Islet precursor cell (in vitro differentiated cells): Measurements from ENCODE around the gene NAP1L3.

Source experiments
- DNase-seq: peaks from one replicate; pipeline ENCODE4 v3.0.0-alpha.2; 2018

Gene NAP1L3, protein sequence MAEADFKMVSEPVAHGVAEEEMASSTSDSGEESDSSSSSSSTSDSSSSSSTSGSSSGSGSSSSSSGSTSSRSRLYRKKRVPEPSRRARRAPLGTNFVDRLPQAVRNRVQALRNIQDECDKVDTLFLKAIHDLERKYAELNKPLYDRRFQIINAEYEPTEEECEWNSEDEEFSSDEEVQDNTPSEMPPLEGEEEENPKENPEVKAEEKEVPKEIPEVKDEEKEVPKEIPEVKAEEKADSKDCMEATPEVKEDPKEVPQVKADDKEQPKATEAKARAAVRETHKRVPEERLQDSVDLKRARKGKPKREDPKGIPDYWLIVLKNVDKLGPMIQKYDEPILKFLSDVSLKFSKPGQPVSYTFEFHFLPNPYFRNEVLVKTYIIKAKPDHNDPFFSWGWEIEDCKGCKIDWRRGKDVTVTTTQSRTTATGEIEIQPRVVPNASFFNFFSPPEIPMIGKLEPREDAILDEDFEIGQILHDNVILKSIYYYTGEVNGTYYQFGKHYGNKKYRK

DNA sequence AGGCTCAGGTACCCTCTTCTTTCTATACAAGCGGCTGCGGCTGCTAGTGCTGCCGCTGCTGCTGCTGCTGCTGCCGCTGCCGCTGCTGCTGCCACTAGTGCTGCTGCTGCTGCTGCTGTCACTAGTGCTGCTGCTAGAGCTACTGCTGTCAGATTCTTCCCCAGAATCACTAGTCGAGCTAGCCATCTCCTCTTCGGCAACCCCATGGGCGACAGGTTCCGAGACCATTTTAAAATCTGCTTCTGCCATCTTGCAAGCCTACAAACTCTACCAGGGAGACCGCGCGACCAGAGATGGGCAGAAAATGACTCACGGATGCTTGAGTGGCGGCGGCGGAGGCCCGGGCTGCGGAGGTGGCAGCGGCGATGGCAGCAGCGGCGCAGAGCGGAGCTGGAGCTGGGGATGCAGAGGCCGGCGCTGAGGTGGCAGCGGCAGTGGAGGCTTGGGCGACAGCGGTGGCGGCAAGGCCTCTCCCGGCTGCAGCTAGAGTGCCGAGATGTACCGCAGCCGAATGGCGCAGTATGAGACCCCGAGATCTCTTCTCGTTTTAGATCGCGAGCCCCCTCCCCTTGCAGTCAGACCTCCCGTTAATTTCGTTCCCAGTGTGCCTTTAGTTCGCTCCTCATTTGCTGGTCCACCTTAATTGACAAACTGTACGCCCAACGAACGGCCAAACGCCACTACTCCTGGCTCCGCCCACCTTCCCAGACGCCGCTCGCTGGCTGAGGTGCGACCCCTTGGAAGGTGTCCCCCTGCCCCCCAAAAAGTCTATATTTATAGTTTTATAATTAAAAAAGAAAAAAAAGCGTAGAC is at the start of gene NAP1L3:
NAP1L3 (minus strand) TSS at position 523 of the 813 bp plus-strand sequence; CDS start at position 249, 274 bp downstream.
- peak; percentile 94 for DNase-seq

DNA sequence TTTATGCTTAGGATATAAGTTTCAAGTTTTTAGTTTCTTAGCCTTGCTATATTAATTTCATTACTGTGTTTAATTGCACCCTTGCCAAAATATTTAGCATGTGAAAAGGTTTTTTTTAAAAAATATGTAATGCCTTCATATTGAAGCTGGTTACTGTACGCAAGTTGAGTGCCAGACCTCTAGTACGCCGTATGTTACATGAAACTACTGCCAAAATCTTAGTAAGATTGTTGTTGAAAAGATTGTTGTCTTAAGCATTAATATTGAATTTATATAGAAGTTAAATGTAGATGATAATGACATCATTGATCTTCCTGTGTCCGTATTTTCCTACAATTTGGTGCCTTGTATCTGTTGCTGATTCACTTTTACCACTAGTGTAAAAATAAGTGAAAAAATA is 37.7 kb upstream of the NAP1L3 start:
- no peak for DNase-seq

- no peak for DNase-seq
These were observed 30.3 kb upstream of the NAP1L3 start for GRCh38 chrX:93703701-93704100.

- no peak for DNase-seq
These were observed 22.6 kb upstream of the NAP1L3 start for GRCh38 chrX:93695981-93696380.

DNA sequence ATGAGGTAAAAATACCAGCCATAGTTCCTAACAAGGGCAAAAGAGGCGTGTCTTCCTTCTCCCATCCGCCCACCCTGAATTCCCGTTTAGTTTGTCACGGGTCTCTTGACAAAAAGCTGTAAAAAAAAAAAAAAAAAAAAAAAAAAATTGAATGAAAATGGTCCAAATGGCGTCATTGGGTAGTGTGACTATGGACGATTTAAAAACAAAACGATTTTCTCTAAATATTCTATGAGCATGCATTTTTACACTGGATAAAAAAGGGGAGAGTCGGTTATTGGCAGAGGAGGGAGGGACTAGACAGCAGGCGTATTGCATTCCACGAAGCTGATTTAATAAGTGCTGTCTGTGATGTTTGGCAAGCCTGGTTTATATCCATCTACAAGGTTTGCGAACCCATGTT is 492 bp upstream of the NAP1L3 start, which contains the start of gene FAM133A:
FAM133A (plus strand) TSS at position 338 of the 403 bp plus-strand sequence. CDS start 35,214 bp downstream, outside the sequence.
- DNase-seq: peak; percentile 52

DNA sequence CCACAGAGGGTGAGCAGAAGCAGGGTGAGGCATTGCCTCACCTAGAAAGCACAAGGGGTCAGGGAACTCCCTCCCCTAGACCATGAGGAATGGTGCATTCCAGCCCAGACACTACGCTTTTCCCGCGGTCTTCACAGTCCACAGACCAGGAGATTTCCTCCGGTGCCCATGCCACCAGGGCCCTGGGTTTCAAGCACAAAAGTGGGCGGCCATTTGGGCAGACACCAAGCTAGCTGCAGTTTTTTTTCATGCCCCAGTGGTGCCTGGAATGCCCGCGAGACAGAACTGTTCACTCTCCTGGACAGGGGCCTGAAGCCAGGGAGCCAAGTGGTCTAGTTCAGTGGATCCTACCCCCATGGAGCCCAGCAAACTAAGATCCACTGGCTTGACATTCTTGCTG is 12.8 kb downstream of the NAP1L3 start:
- no peak for DNase-seq

DNA sequence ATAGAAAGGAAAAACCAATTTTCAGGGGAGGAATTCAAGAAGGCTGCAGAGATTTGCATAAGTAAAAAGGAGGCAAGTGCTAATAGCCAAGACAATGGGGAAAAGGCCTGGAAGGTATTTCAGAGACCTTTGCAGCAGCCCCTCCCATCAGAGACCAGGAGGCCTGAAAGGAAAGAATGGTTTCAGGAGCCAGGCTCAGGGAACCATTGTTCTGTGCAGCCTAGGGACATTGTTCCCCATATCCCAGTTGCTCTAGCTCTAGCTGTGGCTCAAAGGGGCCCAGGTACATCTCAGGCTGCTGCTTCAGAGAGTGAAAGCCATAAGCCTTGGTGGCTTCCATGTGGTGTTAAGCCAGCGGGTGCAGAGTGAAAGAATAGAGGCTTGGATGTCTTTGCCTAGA is 24.0 kb downstream of the NAP1L3 start:
- DNase-seq: no peak

DNA sequence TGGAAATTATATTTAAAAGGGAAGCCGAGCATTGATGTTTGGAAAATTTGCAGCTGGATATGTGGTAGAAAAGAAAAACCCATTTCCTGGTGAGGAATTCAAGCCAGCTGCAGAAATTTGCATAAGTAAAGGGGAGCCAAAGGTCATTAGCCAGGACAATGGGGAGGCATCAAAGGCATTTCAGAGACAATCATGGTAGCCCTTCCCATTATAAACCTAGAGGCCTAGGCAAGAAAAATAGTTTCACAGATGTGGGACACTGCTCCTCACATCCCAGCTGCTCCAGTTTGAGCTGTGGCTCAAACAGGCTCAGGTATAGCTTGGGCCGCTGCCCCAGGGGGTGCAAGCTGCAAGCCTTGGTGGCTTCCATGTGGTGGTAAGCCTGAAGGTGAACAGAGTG is 35.8 kb downstream of the NAP1L3 start:
- DNase-seq: no peak
